Activated naive CD4-positive, alpha-beta T cell treated with anti-CD3 and anti-CD28 coated beads, Interleukin-2, amount 10 ng/mL, durations not matched to agents 7 days and 5 days (primary cell): ENCODE data around the gene LST1.

Source experiments
- CTCF ChIA-PET: fragments of 350-600 bp; sonication (Branson Sonifier 250); formaldehyde crosslinking; loops from one replicate; lab custom pipeline; 2021; ENCODE audit warnings: antibody characterized with exemption; lab: Charles Lee
- DNase-seq: peaks from one replicate; pipeline ENCODE4 v3.0.0-alpha.2; 2020
- H3K27ac Mint-ChIP-seq: one replicate; pipeline ENCODE4 v1.8.0; 2021; ENCODE audit warnings: mild to moderate bottlenecking, moderate library complexity, mixed read lengths
- H3K27me3 Mint-ChIP-seq: one replicate; pipeline ENCODE4 v1.8.0; 2021; ENCODE audit warnings: mild to moderate bottlenecking, mixed read lengths
- H3K36me3 Mint-ChIP-seq: one replicate; pipeline ENCODE4 v1.8.0; 2021; ENCODE audit warnings: mixed read lengths
- H3K4me1 Mint-ChIP-seq: one replicate; pipeline ENCODE4 v1.8.0; 2021; ENCODE audit warnings: mixed read lengths
- H3K4me3 Mint-ChIP-seq: one replicate; pipeline ENCODE4 v1.8.0; 2021; ENCODE audit warnings: mild to moderate bottlenecking, moderate library complexity, mixed read lengths
- H3K9me3 Mint-ChIP-seq: one replicate; pipeline ENCODE4 v1.8.0; 2021; ENCODE audit warnings: mixed read lengths

Gene LST1

DNA sequence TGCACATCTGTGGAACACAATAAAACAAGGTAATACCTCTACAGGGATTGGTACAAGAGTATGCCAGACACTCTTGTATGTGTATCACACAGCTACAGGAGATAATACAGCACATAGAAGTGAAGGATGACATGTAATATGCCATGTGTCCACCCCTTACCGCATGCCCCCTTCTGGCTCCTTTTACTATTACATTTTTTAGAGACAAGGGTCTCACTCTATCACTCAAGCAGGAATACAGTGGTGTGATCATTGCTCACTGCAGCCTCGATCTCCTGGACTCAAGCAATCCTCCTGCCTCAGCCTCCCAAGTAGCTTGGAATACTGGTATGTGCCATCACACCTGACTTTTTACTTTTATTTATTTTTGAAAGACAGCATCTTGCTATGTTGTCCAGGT lies 10.9 kb downstream of the LST1 start:
- DNase-seq = peak; percentile 63
- Mint-ChIP-seq H3K9me3 (no peaks in the 10 kb centered on the region), H3K27me3 (no peaks in the 10 kb centered on the region), H3K4me3 (no peak overlapping the region), H3K4me1 (peaks cover 65% of the 10 kb centered on the region), H3K27ac (peak overlapping the region; percentile 12), H3K36me3 (no peaks in the 10 kb centered on the region)
- CTCF ChIA-PET = interaction anchor here (0.9 to 33.1 kb wide), 11 partner anchors 10 to 234 kb away, joined by 3 to 1087 read pairs (median 8); partner anchors contain the start of genes AIF1, ATP6V1G2, DDX39B and LST1

GRCh38 chr6:31607317-31607716 lies 21.2 kb downstream of the LST1 start:
- CTCF ChIA-PET = interaction anchor here (0.6 to 2.8 kb wide), 4 partner anchors 9 to 227 kb away, joined by 3 to 11 read pairs (median 6); no protein-coding TSS in a partner anchor
- Mint-ChIP-seq H3K4me3 (no peak overlapping the region), H3K27ac (no peak overlapping the region), H3K9me3 (no peaks in the 10 kb centered on the region), H3K27me3 (peaks cover 20% of the 10 kb centered on the region), H3K4me1 (peaks cover 5% of the 10 kb centered on the region), H3K36me3 (no peaks in the 10 kb centered on the region)
- no peak for DNase-seq

- CTCF ChIA-PET = interaction anchor here (0.9 to 1.4 kb wide), 3 partner anchors 12 to 59 kb away, joined by 3 to 17 read pairs (median 5); no protein-coding TSS in a partner anchor
- DNase-seq = no peak
- H3K27ac Mint-ChIP-seq = no peak overlapping the region
These were observed 23.7 kb downstream of the LST1 start for GRCh38 chr6:31609519-31610406.

GRCh38 chr6:31610968-31611367 lies 24.9 kb downstream of the LST1 start:
- Mint-ChIP-seq H3K4me3 (no peak overlapping the region), H3K27me3 (peaks cover 7% of the 10 kb centered on the region), H3K27ac (no peak overlapping the region), H3K9me3 (no peaks in the 10 kb centered on the region), H3K4me1 (peaks cover 22% of the 10 kb centered on the region), H3K36me3 (no peaks in the 10 kb centered on the region)
- no peak for DNase-seq
- CTCF ChIA-PET = interaction anchor here (1.0 to 1.7 kb wide), 3 partner anchors 12 to 60 kb away, joined by 3 to 9 read pairs (median 4); no protein-coding TSS in a partner anchor

More at GRCh38 chr6:31609519-31610406, 23.7 kb downstream of the LST1 start:
- Mint-ChIP-seq H3K9me3 (no peaks in the 10 kb centered on the region), H3K4me3 (no peak overlapping the region), H3K4me1 (peaks cover 10% of the 10 kb centered on the region), H3K36me3 (no peaks in the 10 kb centered on the region), H3K27me3 (peaks cover 7% of the 10 kb centered on the region)

GRCh38 chr6:31614075-31614619 lies 28.1 kb downstream of the LST1 start:
- Mint-ChIP-seq H3K27ac (no peak overlapping the region), H3K27me3 (peaks cover 7% of the 10 kb centered on the region), H3K4me1 (peaks cover 35% of the 10 kb centered on the region), H3K4me3 (no peak overlapping the region), H3K9me3 (no peaks in the 10 kb centered on the region), H3K36me3 (peaks cover 9% of the 10 kb centered on the region)
- CTCF ChIA-PET = interaction anchor here (1.3 to 3.5 kb wide), 2 partner anchors 17 to 63 kb away, joined by 5 to 27 read pairs; no protein-coding TSS in a partner anchor
- no peak for DNase-seq

- peaks cover 11% of the 10 kb centered on the region for H3K36me3 Mint-ChIP-seq
- peak within 1 kb of the TSS; percentile 76 for H3K4me3 Mint-ChIP-seq
- peaks cover 7% of the 10 kb centered on the region for H3K27me3 Mint-ChIP-seq
- peaks cover 41% of the 10 kb centered on the region for H3K4me1 Mint-ChIP-seq
- H3K27ac Mint-ChIP-seq = peak within 1 kb of the TSS; percentile 85
- no peaks in the 10 kb centered on the region for H3K9me3 Mint-ChIP-seq
- DNase-seq = no peak
- CTCF ChIA-PET = interaction anchor here (0.7 to 3.5 kb wide), 5 partner anchors 17 to 120 kb away, joined by 3 to 27 read pairs (median 4); partner anchors contain the start of genes ATP6V1G2 and NCR3
These were observed 28.9 kb downstream of the LST1 start, which contains the start of gene AIF1 for GRCh38 chr6:31614684-31615578. Gene AIF1, plus strand, starts transcription at chr6:31615234. Its CDS starts 96 bp downstream, at chr6:31615330.

- Mint-ChIP-seq H3K9me3 (no peaks in the 10 kb centered on the region), H3K27me3 (peaks cover 7% of the 10 kb centered on the region), H3K4me1 (peaks cover 41% of the 10 kb centered on the region), H3K4me3 (peak overlapping the region; percentile 76), H3K27ac (peak overlapping the region; percentile 85), H3K36me3 (peaks cover 11% of the 10 kb centered on the region)
- CTCF ChIA-PET = interaction anchor here (1.1 to 3.5 kb wide), 4 partner anchors 18 to 121 kb away, joined by 3 to 27 read pairs (median 4); partner anchors contain the start of gene NCR3
- DNase-seq = peak; percentile 59
These were observed 29.7 kb downstream of the LST1 start for GRCh38 chr6:31615748-31616147.

- H3K27ac Mint-ChIP-seq = peak overlapping the region; percentile 8
- peaks cover 49% of the 10 kb centered on the region for H3K4me1 Mint-ChIP-seq
- H3K9me3 Mint-ChIP-seq = no peaks in the 10 kb centered on the region
- peak overlapping the region; percentile 76 for H3K4me3 Mint-ChIP-seq
- no peak for DNase-seq
- peaks cover 19% of the 10 kb centered on the region for H3K36me3 Mint-ChIP-seq
- H3K27me3 Mint-ChIP-seq = no peaks in the 10 kb centered on the region
- CTCF ChIA-PET = interaction anchor here (1.2 to 3.5 kb wide), 3 partner anchors 9 to 19 kb away, joined by 3 to 27 read pairs (median 3); no protein-coding TSS in a partner anchor
These were observed 30.9 kb downstream of the LST1 start for GRCh38 chr6:31617010-31617409.

DNA sequence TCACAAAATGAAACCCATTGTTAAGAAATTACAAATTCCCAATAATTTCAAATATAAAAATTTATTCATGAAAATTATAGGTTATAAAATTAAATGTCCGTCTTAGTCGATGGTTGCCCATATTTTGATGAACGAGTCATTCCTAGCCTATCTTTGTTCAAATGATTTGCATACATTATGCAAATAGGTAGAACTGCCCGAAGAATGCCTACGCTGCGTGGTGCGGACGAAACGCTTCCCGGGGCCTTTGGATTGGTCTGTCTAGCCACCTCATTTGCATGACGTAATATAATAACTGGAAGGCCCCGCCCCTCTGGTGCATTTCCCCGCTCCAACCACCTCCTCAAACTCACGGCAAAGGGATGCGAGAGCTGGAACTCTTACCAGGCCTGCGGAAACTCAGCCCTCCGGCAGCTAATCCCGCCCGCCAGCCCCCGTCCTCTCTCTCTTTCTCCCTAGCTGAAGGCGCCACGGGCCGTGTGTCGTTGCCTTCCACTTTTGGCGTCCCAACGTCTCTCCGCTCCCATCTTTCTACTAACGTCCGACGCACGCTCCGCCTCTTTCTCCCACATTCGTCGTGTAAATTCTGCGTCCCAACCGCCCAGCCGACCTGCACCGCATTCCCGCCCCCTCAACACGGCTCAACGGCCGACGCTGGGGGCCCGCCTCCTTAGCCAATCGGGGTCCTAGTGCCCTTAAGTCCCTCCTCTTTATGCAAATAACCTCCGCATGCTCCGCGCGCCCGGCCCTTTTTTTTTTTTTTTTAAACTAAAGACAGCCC lies 33.9 kb downstream of the LST1 start:
- no peaks in the 10 kb centered on the region for H3K27me3 Mint-ChIP-seq
- H3K4me1 Mint-ChIP-seq = peaks cover 58% of the 10 kb centered on the region
- peaks cover 41% of the 10 kb centered on the region for H3K36me3 Mint-ChIP-seq
- H3K9me3 Mint-ChIP-seq = no peaks in the 10 kb centered on the region
- CTCF ChIA-PET = no interaction called here
- peak overlapping the region; percentile 95 for H3K27ac Mint-ChIP-seq
- H3K4me3 Mint-ChIP-seq = peak overlapping the region; percentile 91
- peak; percentile 98 for DNase-seq

DNA sequence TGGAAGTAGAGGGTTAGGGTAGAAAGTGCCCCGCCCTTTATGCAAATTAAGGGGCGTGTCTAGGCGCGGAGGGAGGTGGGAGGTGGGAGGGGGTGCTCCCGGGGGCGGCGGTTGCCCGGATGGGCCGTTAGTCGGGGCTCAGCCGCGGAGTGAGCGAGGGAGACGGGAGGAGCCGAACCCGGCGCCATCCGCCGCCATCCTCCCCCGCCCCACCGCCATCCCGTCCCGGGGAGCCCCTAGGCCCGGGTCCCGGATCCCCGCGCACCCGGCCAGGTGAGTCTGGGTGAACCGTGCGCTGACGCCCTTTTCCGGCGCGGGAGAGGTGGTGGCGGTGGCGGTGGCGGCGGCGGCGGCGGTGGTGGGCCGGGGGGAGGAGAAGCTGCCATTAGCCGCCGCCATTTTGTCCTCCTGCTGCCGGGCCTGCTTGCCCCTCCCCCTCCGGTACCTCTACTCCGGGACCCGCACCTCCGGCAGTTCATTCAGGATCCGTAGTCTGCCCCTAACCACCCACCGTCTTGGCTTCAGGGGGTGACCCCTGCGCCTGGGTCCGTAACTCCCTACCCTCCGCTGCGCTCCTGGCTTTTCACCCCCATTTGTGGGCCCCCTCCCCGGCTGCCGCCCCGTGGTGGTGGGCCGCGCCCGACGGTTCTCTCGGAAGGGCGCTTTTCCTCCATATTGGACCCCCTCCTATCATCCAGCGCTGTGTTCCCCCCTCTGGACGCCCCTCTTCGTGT lies 34.7 kb downstream of the LST1 start, which contains the start of gene PRRC2A:
PRRC2A (plus strand) TSS at position 130 of the 734 bp plus-strand sequence. CDS start 2,075 bp downstream, outside the sequence.
- CTCF ChIA-PET = interaction anchor here (0.8 kb wide), 1 partner anchor 33 kb away, joined by 3 read pairs; no protein-coding TSS in a partner anchor

DNA sequence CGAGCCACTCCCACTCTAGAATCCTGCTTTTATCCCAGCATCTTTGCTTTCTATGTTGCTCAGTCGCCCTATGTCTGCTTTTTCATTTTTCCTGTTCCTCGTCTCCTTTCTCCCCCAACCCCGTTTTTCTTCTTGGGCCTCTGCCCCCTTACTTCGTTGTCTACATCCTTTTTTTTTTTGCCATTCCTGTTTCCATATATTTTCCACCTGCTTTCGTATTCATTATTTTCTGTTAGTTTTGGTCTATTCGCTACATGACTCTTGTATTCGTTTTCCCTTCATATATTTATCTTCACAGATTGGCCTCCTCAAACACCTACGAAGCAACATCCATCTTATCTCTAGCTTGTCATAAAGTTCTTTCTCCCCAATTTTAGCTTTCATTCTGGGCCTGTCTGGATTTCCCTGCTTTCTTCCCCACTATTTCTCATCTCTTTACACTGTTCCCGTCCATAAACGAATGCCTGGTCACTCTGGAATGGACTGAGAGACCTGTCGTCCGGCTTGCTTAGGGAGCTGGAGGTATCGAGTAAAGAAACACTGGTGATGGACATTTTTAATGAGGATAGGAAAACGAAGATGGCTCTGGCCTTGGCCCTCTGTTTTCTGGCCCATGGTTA lies 35.4 kb downstream of the LST1 start:
- CTCF ChIA-PET = interaction anchor here (0.6 to 1.7 kb wide), 5 partner anchors 30 to 75 kb away, joined by 3 to 6 read pairs (median 3); partner anchors contain the start of gene ATP6V1G2
- Mint-ChIP-seq H3K4me1 (peaks cover 45% of the 10 kb centered on the region), H3K36me3 (peaks cover 52% of the 10 kb centered on the region), H3K4me3 (peak overlapping the region; percentile 91), H3K27ac (peak overlapping the region; percentile 94), H3K9me3 (no peaks in the 10 kb centered on the region), H3K27me3 (no peaks in the 10 kb centered on the region)
- DNase-seq = no peak

More for the DNA sequence above, 34.7 kb downstream of the LST1 start, which contains the start of gene PRRC2A:
- peaks cover 48% of the 10 kb centered on the region for H3K36me3 Mint-ChIP-seq
- peaks cover 50% of the 10 kb centered on the region for H3K4me1 Mint-ChIP-seq
- H3K27me3 Mint-ChIP-seq = no peaks in the 10 kb centered on the region
- peak within 1 kb of the TSS; percentile 91 for H3K4me3 Mint-ChIP-seq
- peak within 1 kb of the TSS; percentile 95 for H3K27ac Mint-ChIP-seq
- no peaks in the 10 kb centered on the region for H3K9me3 Mint-ChIP-seq
- DNase-seq = peak; percentile 85
